ENCODE data around the gene MARCHF10.
"Not testable (repeated sequence)": the region's sequence is repeated elsewhere in the genome, so short reads cannot be mapped to it uniquely, and the experiment has no call there.

MARCHF10 gene

DNA sequence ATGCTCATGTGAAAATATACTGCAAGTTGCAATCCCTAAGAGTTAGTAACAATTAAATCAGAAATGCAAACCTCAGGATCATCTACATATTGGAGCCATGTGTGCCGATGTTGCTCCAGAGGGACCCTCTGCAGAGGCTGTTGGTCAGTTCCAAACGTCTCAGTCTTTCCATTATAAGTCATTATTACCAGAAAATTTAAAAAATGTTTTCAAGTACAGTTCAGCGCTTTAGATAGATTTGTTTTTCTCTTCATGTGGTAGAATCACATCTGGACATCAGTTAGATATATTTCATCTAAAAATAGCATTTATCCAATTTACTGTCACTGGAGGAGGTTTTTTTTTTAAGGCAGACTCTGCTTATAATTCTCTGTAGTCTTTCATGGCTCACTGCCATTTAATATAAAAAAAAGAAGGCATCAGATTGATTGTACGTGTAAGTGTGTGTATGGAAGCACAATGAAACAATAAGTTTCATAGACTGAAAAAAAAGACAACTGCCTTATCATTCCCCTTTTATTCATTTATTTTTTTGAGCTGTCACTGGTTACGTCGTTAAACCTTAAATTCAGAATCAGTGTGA is 46.1 kb upstream of the MARCHF10 start:
- TF ChIP-seq EZH2phosphoT487 (IDR thresholded peaks at IDR 0.05; ENCODE audit: low read depth): no peak
- TF ChIP-seq, protein P1, sequence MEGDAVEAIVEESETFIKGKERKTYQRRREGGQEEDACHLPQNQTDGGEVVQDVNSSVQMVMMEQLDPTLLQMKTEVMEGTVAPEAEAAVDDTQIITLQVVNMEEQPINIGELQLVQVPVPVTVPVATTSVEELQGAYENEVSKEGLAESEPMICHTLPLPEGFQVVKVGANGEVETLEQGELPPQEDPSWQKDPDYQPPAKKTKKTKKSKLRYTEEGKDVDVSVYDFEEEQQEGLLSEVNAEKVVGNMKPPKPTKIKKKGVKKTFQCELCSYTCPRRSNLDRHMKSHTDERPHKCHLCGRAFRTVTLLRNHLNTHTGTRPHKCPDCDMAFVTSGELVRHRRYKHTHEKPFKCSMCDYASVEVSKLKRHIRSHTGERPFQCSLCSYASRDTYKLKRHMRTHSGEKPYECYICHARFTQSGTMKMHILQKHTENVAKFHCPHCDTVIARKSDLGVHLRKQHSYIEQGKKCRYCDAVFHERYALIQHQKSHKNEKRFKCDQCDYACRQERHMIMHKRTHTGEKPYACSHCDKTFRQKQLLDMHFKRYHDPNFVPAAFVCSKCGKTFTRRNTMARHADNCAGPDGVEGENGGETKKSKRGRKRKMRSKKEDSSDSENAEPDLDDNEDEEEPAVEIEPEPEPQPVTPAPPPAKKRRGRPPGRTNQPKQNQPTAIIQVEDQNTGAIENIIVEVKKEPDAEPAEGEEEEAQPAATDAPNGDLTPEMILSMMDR (IDR thresholded peaks at IDR 0.05; ENCODE audit: low read depth, low read length): no peak
- no peak overlapping the region for H2AFZ ChIP-seq (ENCODE audit: low read depth, low read length)
- no peaks in the 10 kb centered on the region for H3K4me1 ChIP-seq (ENCODE audit: low read length)

DNA sequence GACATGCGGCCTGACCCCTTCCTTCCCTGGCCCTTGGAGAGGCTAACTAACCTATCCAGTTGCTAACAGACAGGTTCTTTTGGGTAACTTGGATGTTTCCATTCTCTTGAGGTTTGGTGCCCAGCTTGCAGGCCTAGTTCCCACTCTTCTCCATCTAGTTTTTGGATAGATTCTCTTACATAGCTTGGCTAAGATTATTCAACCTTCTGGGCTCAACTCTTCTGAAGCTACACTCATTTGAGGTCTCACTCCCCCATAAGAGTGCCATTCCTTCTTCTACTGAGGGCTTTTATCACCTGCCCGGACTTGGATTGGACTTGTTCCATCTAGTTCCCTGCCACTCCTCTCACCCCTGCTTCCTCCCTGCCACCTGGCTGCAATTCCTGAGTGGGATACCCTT is 44.1 kb upstream of the MARCHF10 start:
- no peaks in the 10 kb centered on the region for H3K36me3 ChIP-seq (replicated peaks; ENCODE audit: low read depth, low read length)
- H3K4me1 ChIP-seq (ENCODE audit: low read length): no peaks in the 10 kb centered on the region
- no peak overlapping the region for H2AFZ ChIP-seq (ENCODE audit: low read depth, low read length)
- H3K9me3 ChIP-seq (ENCODE audit: insufficient read depth, low read length): no peaks in the 10 kb centered on the region
- no peaks in the 10 kb centered on the region for H3K79me2 ChIP-seq (ENCODE audit: low read length)
- peaks cover 16% of the 10 kb centered on the region for H3K27me3 ChIP-seq (ENCODE audit: low read depth, low read length)
- no peak overlapping the region for H3K4me3 ChIP-seq (ENCODE audit: low read length)
- no peak overlapping the region for H3K4me2 ChIP-seq (ENCODE audit: low read length)
- no peak overlapping the region for H3K9ac ChIP-seq (ENCODE audit: low read length)
- H4K20me1 ChIP-seq (ENCODE audit: insufficient read depth, low read length): no peaks in the 10 kb centered on the region
- TF ChIP-seq, protein P1 (IDR thresholded peaks at IDR 0.05; ENCODE audit: low read depth, low read length): no peak
- TF ChIP-seq EZH2phosphoT487 (IDR thresholded peaks at IDR 0.05; ENCODE audit: low read depth): no peak
- H3K27ac ChIP-seq (ENCODE audit: low read length): no peak overlapping the region

More for the DNA sequence above, 46.1 kb upstream of the MARCHF10 start:
- Histone ChIP-seq H3K9me3 (ENCODE audit: insufficient read depth, low read length) (no peaks in the 10 kb centered on the region), H3K4me3 (ENCODE audit: low read length) (no peak overlapping the region), H3K27ac (ENCODE audit: low read length) (no peak overlapping the region), H3K27me3 (ENCODE audit: low read depth, low read length) (peaks cover 16% of the 10 kb centered on the region), H3K9ac (ENCODE audit: low read length) (no peak overlapping the region), H3K36me3 (replicated peaks; ENCODE audit: low read depth, low read length) (no peaks in the 10 kb centered on the region), H3K4me2 (ENCODE audit: low read length) (no peak overlapping the region), H4K20me1 (ENCODE audit: insufficient read depth, low read length) (no peaks in the 10 kb centered on the region), H3K79me2 (ENCODE audit: low read length) (no peaks in the 10 kb centered on the region)

DNA sequence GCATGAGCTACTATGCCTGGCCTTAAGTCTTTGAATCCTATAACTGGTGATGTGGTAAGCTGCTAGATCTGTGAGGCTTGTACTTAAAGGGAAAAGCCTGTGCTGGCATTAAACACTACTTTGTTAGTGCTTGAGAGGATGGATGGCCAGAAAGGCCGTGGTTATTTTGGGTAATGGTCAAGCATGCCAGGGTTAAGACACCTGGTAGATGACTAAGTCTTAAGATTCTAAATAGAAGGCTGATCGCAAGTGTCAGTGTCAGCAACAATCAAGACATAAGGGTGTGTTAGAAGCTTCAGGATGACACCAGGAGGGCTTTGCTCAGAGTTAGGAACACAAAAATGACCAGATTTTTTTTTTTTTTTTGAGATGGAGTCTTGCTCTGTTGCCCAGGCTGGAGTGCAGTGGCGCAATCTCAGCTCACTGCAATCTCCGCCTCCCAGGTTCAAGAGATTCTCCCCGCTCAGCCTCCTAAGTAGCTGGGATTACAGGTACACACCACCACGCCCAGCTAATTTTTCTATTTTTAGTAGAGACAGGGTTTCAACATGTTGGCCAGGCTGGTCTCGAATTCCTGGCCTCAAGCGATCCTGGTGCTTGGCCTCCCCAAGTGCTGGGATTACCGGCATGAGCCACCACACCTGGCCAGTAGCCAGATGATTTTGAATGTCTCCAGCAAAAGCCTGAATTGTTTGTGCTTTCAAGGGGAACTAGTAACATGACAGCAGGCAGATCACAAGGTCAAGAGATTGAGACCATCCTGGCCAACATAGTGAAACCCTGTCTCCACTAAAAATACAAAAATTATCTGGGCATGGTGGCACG is 41.7 kb upstream of the MARCHF10 start:
- not testable (repeated sequence) for H3K9ac ChIP-seq (ENCODE audit: low read length); H3K79me2 ChIP-seq (ENCODE audit: low read length); H3K4me1 ChIP-seq (ENCODE audit: low read length); H4K20me1 ChIP-seq (ENCODE audit: insufficient read depth, low read length); H3K4me3 ChIP-seq (ENCODE audit: low read length); H3K9me3 ChIP-seq (ENCODE audit: insufficient read depth, low read length); H3K27me3 ChIP-seq (ENCODE audit: low read depth, low read length); H3K27ac ChIP-seq (ENCODE audit: low read length); H3K36me3 ChIP-seq (replicated peaks; ENCODE audit: low read depth, low read length); H2AFZ ChIP-seq (ENCODE audit: low read depth, low read length); H3K4me2 ChIP-seq (ENCODE audit: low read length)

DNA sequence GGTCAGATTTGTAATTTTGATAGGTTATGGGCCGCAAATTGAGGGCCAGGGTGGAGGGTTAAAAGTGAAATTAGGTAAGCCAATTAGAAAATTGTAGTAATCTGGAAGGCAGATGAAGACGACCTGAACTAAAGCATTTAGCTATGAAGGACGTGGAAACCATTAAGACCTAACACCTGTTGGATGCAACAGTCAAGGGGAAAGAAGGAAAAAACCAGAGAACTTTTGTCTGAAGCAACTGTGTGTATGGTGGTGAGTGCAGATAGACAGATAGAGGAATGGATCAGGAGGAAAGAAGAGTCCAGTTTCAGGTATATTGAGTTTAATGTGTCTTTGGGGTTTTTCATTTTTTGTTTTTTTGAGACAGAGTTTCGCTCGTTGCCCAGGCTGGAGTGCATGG is 40.2 kb upstream of the MARCHF10 start:
- no peaks in the 10 kb centered on the region for H3K36me3 ChIP-seq (replicated peaks; ENCODE audit: low read depth, low read length)
- H3K4me2 ChIP-seq (ENCODE audit: low read length): no peak overlapping the region
- no peaks in the 10 kb centered on the region for H3K4me1 ChIP-seq (ENCODE audit: low read length)
- TF ChIP-seq EZH2phosphoT487 (IDR thresholded peaks at IDR 0.05; ENCODE audit: low read depth): no peak
- TF ChIP-seq, protein P1 (IDR thresholded peaks at IDR 0.05; ENCODE audit: low read depth, low read length): no peak
- no peaks in the 10 kb centered on the region for H3K27me3 ChIP-seq (ENCODE audit: low read depth, low read length)
- H3K9ac ChIP-seq (ENCODE audit: low read length): no peak overlapping the region
- no peaks in the 10 kb centered on the region for H3K79me2 ChIP-seq (ENCODE audit: low read length)
- H3K9me3 ChIP-seq (ENCODE audit: insufficient read depth, low read length): no peaks in the 10 kb centered on the region
- no peaks in the 10 kb centered on the region for H4K20me1 ChIP-seq (ENCODE audit: insufficient read depth, low read length)
- no peak overlapping the region for H3K4me3 ChIP-seq (ENCODE audit: low read length)
- H3K27ac ChIP-seq (ENCODE audit: low read length): no peak overlapping the region
- H2AFZ ChIP-seq (ENCODE audit: low read depth, low read length): no peak overlapping the region

Data from OCI-LY3 (cell line).